Measurements from ENCODE around the gene DNAH2. TPM values are rescaled to one million over a fixed set of nuclear protein-coding genes. Genes with fewer than 3 reads are reported as not detected.

Gene DNAH2
- total and polyA plus RNA-seq, 9 of the 15 experiments (the other 6 are each of a cell fraction or from before 2014, with no cell fraction given): 0.03 TPM; not detected in 8

DNA sequence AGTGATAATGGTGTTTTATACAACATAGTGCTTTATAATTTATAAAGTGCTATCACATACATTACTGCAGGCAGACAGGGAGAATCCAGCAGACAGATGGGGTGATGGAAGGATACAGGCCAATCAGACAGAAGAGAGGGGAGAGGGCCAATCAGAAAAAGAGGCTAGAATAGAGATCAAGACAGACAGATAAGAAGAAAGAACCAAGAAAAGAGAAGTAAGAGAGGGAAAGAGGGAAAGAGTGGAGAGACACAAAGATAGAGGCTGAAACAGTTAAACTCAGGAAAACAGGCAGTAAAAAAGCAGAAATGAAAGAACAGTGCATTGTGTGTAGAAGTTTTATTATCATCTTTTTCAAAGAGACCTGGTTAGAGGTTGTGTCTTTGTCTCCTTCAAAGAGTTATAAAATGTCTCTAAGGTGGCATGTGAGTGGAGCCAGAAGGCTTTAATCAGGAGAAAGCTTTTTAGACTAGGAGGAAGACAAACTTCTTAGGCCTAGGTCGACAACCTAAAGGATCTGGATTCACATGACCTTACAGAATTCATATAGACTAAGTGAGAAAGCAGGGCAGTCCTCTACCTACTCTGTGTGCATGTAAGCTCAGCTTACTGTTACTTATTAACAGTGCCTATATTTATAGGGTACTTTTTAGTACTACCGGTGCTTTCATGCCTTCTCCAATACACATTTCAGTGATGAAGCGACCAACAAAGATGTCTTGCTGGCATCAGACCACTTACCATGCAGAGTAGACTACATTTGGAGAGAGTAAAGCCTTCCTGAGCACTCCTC lies 162.7 kb downstream of the DNAH2 start (continued):
- TF ChIP-seq ZNF318 (IDR thresholded peaks at IDR 0.05; ENCODE audit: borderline replicate concordance in 1 of 2, low read depth in 1 of 2): no peak
- TF ChIP-seq ZNF280A (IDR thresholded peaks at IDR 0.05; ENCODE audit: low read depth, partially characterized antibody): no peak
- TF ChIP-seq DACH1 (IDR thresholded peaks at IDR 0.05; ENCODE audit: partially characterized antibody): no peak
- no peak for TF ChIP-seq ESRRA (IDR thresholded peaks at IDR 0.05; ENCODE audit: borderline replicate concordance, low read depth)
- peak; percentile 28; the same call in 1 of the 2 replicates for TF ChIP-seq MTA1 (IDR thresholded peaks at IDR 0.05; ENCODE audit: borderline replicate concordance)

Measured in K562 (cell line).